Adrenal gland (tissue), 5 donors: ENCODE data around the gene ZNF608.

ENCODE experiments used
- CTCF ChIP-seq, 6 experiments: fragments of 450-650 bp in 4 of 6; fragments of 200-600 bp in 2 of 6; sonication (generic) in 1 of 6; IDR thresholded peaks; 1 replicate in 5 of 6; 2 replicates in 1 of 6; pipeline versions ENCODE4 v1.5.1 to v1.8.0; 2016 to 2021; ENCODE audit warnings: antibody characterized with exemption in 6 of 6, mild to moderate bottlenecking in 2 of 6, moderate library complexity in 1 of 6
- POLR2A ChIP-seq, 2 donors: fragments of 450-650 bp; IDR thresholded peaks; one replicate each; pipeline ENCODE4 v1.6.1; 2017; ENCODE audit warnings: antibody characterized with exemption in 2 of 2, mild to moderate bottlenecking in 2 of 2, moderate library complexity in 1 of 2
- donor health status: DM: no; HTN: no; CAD: no.

GRCh38 chr5:124728331-124728967 is 18.0 kb downstream of the ZNF608 start:
- TF ChIP-seq CTCF (IDR thresholded peaks at IDR 0.05) (no peak), POLR2A (IDR thresholded peaks at IDR 0.05) (no peak)
